Thymus (tissue), 11 donors: Measurements from ENCODE around the gene MPEG1. TPM values are rescaled to one million over a fixed set of nuclear protein-coding genes. Genes with fewer than 3 reads are reported as not detected.
A peak's percentile ranks its signal among the peaks of the same experiment; 100 is the strongest.

Experiments used
- DNase-seq, 9 donors: peaks; one replicate each; pipeline ENCODE4 v3.0.0-alpha.2; 2013; ENCODE audit warnings: low spot score in 9 of 9, low read depth in 6 of 9, missing footprints in 1 of 9
- H3K27ac ChIP-seq, 2 donors: one replicate each; pipeline ENCODE4 v1.5.1; 2013; ENCODE audit warnings: control low read depth in 1 of 2, low read depth in 1 of 2, low read length in 1 of 2, mild to moderate bottlenecking in 1 of 2, moderate library complexity in 1 of 2
- H3K27me3 ChIP-seq, 2 donors: one replicate each; pipeline ENCODE4 v1.5.1; 2013; ENCODE audit warnings: low read length in 1 of 2; ENCODE audit not compliant: control insufficient read depth in 2 of 2, insufficient read depth in 1 of 2
- H3K36me3 ChIP-seq, 2 donors: one replicate each; pipeline ENCODE4 v1.5.1; 2013; ENCODE audit warnings: low read length in 1 of 2, mild to moderate bottlenecking in 1 of 2, moderate library complexity in 1 of 2; ENCODE audit not compliant: control insufficient read depth in 2 of 2, insufficient read depth in 2 of 2
- H3K4me1 ChIP-seq, 2 donors: one replicate each; pipeline ENCODE4 v1.5.1; 2013; ENCODE audit warnings: low read length in 2 of 2; ENCODE audit not compliant: control insufficient read depth in 2 of 2, insufficient read depth in 2 of 2
- H3K4me3 ChIP-seq, 2 donors: one replicate each; pipeline ENCODE4 v1.5.1; 2013; ENCODE audit warnings: low read length in 2 of 2, control low read depth in 1 of 2, mild to moderate bottlenecking in 1 of 2
- H3K9me3 ChIP-seq, 2 donors: one replicate each; pipeline ENCODE4 v1.5.1; 2013; ENCODE audit warnings: low read length in 1 of 2, mild to moderate bottlenecking in 1 of 2; ENCODE audit not compliant: control insufficient read depth in 2 of 2, insufficient read depth in 1 of 2
- whole genome bisulfite sequencing: extraction: QIAGEN DNeasy Blood & Tissue Kit; methylation state at CpG from one replicate; pipeline ENCODE4 v1.1.7; 2013; 5-methylcytosine and 5-hydroxymethylcytosine counted together
- polyA plus RNA-seq: library from polyadenylated mRNA; stranded (reverse); fragments of 200-250 nt; gene quantifications from one replicate; pipeline ENCODE4 v1.2.3, GENCODE V29; 2013
- total RNA-seq: library from RNA; stranded (reverse); fragments of 120-200 nt; gene quantifications from one replicate; pipeline ENCODE4 v1.2.4, GENCODE V29; 2013
- donor health status: healthy.

Gene MPEG1
- total and polyA plus RNA-seq, 2 donors = 24.6 to 55.0 TPM

DNA sequence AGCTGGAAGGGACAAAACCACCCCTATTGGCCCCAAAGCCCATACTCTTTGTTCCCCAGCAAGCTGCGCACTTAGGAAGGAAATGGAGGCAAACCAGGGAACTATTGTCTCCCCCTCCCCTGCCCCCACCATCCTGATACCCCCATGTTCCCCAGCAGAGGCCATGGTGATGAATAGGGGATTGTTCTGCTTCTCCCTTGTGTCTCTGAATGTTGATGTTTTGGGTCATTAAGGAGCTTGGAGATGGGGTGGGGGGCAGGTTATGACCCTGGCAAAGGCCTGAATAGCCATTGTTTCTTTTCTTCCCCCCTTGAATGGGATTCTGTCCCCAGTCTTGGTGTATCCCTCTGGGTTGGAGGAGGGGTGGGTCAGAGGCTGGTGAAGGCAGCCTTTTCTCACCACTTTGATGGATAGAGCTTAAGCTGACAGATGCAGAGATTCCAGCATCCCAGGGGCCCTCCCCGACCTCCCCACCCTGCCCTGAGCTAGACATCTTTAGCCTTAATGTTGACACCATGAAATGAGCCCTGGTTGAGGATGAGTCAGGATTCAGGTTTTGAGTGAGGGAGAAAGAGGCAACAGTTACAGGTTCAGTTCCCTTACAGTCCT is 32.5 kb downstream of the MPEG1 start:
- Histone ChIP-seq H3K4me3 (no peak overlapping the region), H3K27me3 (peaks cover 2 to 7% of the 10 kb centered on the region in 2 donors), H3K9me3 (peaks cover 0 to 5% of the 10 kb centered on the region in 2 donors), H3K36me3 (no peaks in the 10 kb centered on the region), H3K27ac (no peak overlapping the region), H3K4me1 (no peaks in the 10 kb centered on the region)
- WGBS = 83% methylated on average over 2 of the region's 2 CpGs
- no peak for DNase-seq

DNA sequence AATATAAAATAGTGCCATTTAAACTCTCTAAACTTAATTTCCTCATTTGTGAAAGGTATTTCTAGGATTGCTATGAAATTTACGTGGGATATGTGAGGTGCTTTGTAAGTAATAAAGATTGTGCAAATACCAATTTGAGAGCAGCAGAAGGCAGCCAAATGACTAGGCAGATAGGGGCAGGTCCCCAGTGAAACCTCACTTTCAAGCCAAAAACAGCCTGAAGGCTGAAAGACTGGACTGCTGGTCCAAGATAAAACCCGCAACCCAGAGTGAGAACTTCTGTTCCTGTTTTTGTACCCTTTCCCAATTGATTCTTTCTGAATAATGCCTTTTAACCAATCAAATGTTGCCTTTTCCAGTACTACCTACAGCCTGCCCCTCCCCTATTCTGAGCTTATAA is 33.6 kb downstream of the MPEG1 start:
- H3K27me3 ChIP-seq = peaks cover 4 to 19% of the 10 kb centered on the region in 2 donors
- H3K36me3 ChIP-seq = no peaks in the 10 kb centered on the region
- no peak overlapping the region for H3K27ac ChIP-seq
- 96% methylated on average over 2 of the region's 2 CpGs for WGBS
- H3K4me1 ChIP-seq = no peaks in the 10 kb centered on the region
- H3K4me3 ChIP-seq = no peak overlapping the region
- DNase-seq = no peak
- H3K9me3 ChIP-seq = peaks cover 0 to 5% of the 10 kb centered on the region in 2 donors

DNA sequence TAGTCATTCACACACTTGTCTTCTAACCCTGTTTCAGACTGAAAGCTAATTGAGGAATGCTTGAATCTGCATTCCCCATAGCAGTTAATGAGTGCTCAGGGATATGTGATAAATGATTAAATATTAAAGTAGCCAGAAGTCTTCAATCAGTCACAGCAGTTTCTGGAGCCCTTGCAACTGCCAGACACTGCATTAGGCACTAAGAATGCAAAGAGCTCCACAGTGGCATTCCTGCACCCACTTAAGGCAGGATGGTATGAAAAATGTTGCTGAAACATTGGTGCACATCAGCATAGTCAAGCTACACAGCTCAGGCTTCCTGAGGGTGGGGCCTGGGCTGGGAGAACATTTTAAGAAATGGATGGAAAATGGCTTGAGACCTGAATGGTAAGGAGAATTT is 34.3 kb downstream of the MPEG1 start:
- Histone ChIP-seq H3K9me3 (peaks cover 0 to 5% of the 10 kb centered on the region in 2 donors), H3K27ac (no peak overlapping the region), H3K4me3 (no peak overlapping the region), H3K4me1 (peaks cover 0 to 1% of the 10 kb centered on the region in 2 donors), H3K36me3 (no peaks in the 10 kb centered on the region), H3K27me3 (peaks cover 11 to 26% of the 10 kb centered on the region in 2 donors)
- no peak for DNase-seq

DNA sequence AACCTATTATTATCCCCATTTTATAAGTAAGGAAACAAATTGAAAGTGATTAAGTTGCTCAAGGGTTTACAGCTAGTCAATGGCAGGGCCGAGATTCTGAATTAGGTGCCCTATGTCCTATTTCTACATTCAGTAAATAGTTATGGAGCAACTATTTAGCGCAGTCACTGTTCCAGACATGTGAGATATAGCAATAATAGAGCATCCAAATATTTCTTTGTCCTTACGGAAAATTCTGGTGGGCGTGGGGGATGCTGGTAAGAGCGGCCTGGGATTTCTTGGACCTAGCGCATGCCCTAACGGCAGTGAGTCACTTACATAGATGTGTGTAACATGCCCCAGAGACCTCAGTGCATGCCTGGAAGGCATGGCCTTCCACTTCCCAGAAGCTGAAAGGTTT is 36.4 kb downstream of the MPEG1 start:
- peaks cover 25 to 41% of the 10 kb centered on the region in 2 donors for H3K27me3 ChIP-seq
- no peak overlapping the region for H3K4me3 ChIP-seq
- 90% methylated on average over 7 of the region's 7 CpGs for WGBS
- peaks cover 0 to 10% of the 10 kb centered on the region in 2 donors for H3K9me3 ChIP-seq
- H3K36me3 ChIP-seq = no peaks in the 10 kb centered on the region
- DNase-seq = no peak
- H3K27ac ChIP-seq = no peak overlapping the region
- peaks cover 9 to 15% of the 10 kb centered on the region in 2 donors for H3K4me1 ChIP-seq

DNA sequence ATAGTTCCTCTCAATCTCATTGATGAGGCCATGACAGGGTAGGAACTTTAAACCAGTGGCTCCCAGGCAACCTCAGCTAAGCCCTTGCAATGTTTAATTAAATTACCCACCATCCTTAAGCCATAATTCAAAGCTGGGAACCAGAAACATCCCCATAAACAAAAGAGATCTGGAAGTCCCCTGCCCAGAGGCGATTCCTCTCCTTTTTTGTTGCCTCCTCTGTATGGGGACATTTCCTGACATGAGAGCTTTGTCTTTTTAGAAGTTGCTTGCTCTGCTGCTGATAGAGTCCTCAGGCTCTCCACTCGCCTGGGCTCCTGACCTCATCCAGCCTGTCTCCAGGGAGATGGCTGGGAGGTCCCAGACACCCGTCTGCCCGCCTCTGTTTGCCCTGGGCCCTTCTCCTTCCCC is 37.6 kb downstream of the MPEG1 start:
- no peak overlapping the region for H3K27ac ChIP-seq
- peaks cover 9 to 16% of the 10 kb centered on the region in 2 donors for H3K4me1 ChIP-seq
- H3K36me3 ChIP-seq = no peaks in the 10 kb centered on the region
- no peak for DNase-seq
- H3K27me3 ChIP-seq = peaks cover 25 to 44% of the 10 kb centered on the region in 2 donors
- WGBS = 95% methylated on average over 4 of the region's 4 CpGs
- peaks cover 0 to 10% of the 10 kb centered on the region in 2 donors for H3K9me3 ChIP-seq
- H3K4me3 ChIP-seq = no peak overlapping the region

- H3K9me3 ChIP-seq = peaks cover 0 to 10% of the 10 kb centered on the region in 2 donors
- H3K27me3 ChIP-seq = peaks cover 25 to 44% of the 10 kb centered on the region in 2 donors
- peaks cover 9 to 16% of the 10 kb centered on the region in 2 donors for H3K4me1 ChIP-seq
- no peak overlapping the region for H3K4me3 ChIP-seq
- H3K27ac ChIP-seq = no peak overlapping the region
- DNase-seq = no peak
- H3K36me3 ChIP-seq = no peaks in the 10 kb centered on the region
- 85% methylated on average over 7 of the region's 7 CpGs for WGBS
These were observed 38.1 kb downstream of the MPEG1 start for GRCh38 chr11:59174664-59175033.

GRCh38 chr11:59173964-59174663 is 38.6 kb downstream of the MPEG1 start:
- no peak for DNase-seq
- Histone ChIP-seq H3K9me3 (peaks cover 0 to 5% of the 10 kb centered on the region in 2 donors), H3K27ac (peak overlapping the region; percentile 3 to 46), H3K4me1 (peaks cover 9 to 16% of the 10 kb centered on the region in 2 donors), H3K27me3 (peaks cover 25 to 44% of the 10 kb centered on the region in 2 donors), H3K36me3 (no peaks in the 10 kb centered on the region), H3K4me3 (no peak overlapping the region)
- 70% methylated on average over 7 of the region's 7 CpGs for WGBS

DNA sequence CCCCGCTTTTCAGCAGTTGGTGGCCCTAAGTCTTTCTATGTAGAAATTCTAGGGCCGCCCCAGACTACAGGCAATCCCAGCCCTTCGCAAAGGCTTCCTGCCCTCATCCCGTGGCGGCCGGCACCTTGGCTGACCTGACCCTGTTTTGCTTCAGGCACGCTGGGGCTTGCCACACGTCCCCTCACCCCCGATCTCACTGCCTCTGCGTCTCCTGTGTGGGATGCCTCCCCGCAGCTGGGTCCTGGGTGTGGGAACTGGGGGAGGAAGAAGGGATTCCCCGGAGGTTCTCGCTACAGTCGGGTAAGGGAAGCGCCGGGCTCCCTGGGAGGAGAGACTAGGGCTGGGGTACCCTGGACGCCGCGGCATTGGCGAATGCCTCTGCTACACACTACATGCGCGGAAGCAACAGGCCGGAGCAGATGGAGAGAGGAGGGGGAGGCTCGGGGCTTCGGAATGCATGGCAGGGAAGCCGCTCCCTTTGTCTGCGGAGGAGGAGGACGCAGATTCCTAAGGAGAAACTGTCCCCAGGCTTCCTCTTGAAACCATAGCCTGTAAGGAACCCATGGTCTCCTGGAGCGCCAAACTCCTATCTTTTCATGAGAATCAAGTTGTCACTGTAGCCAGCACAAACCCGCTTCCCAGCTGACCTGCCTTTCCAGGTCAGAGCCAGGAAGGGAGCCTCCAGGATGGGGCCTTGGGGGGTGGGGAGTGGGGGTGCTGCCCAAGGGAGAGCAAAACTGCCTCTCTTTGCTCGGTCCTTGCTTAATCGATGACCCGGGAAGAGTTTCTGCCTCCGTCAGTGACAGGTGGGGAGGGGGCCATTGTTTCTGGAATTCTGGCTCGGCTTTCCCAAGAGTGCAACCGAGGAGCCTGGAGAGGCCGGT is 39.4 kb downstream of the MPEG1 start:
- DNase-seq = peak in 1 of 9 donors; percentile 22
- Histone ChIP-seq H3K9me3 (peaks cover 0 to 5% of the 10 kb centered on the region in 2 donors), H3K27ac (peak overlapping the region; percentile 26 to 46), H3K4me1 (peaks cover 9 to 16% of the 10 kb centered on the region in 2 donors), H3K36me3 (no peaks in the 10 kb centered on the region), H3K27me3 (peaks cover 25 to 44% of the 10 kb centered on the region in 2 donors), H3K4me3 (peak overlapping the region; percentile 32 to 72)
- WGBS = 26% methylated on average over 37 of the region's 37 CpGs
